Head of caudate nucleus (tissue), 42 donors: ENCODE data around the gene P3H2.

ENCODE experiments used
- DNase-seq, 42 donors: peaks; one replicate each; pipeline versions ENCODE4 v3.0.0 to v3.0.0-alpha.2; 2020 to 2021; ENCODE audit warnings: mixed read lengths in 7 of 42
- intact Hi-C: fragments of 100-400 bp; cut with DNase I; formaldehyde crosslinking; loops from one replicate; pipeline ENCODE4 v1.15.0; 2022

P3H2 gene

GRCh38 chr3:190005343-190006113 is 115.2 kb downstream of the P3H2 start:
- intact Hi-C loops: no loop called here
- no peak for DNase-seq

GRCh38 chr3:190004656-190005055 is 116.0 kb downstream of the P3H2 start:
- intact Hi-C loops: no loop called here
- no peak for DNase-seq

GRCh38 chr3:190003681-190004123 is 117.0 kb downstream of the P3H2 start:
- intact Hi-C loops: no loop called here
- no peak for DNase-seq

GRCh38 chr3:190003068-190003467 is 117.6 kb downstream of the P3H2 start:
- intact Hi-C loops: no loop called here
- DNase-seq: no peak

- intact Hi-C loops: no loop called here
- no peak for DNase-seq
Observed at GRCh38 chr3:190001426-190001825, 119.3 kb downstream of the P3H2 start.

- intact Hi-C loops: no loop called here
- no peak for DNase-seq
Observed at GRCh38 chr3:190000861-190001196, 119.9 kb downstream of the P3H2 start.

GRCh38 chr3:190000187-190000860 is 120.4 kb downstream of the P3H2 start:
- intact Hi-C loops: no loop called here
- DNase-seq: no peak

- no peak for DNase-seq
- intact Hi-C loops: no loop called here
Observed at GRCh38 chr3:189999718-190000117, 121.0 kb downstream of the P3H2 start.

GRCh38 chr3:189995129-189995528 is 125.6 kb downstream of the P3H2 start:
- intact Hi-C loops: no loop called here
- DNase-seq: no peak

GRCh38 chr3:189990826-189991225 is 129.9 kb downstream of the P3H2 start:
- no peak for DNase-seq
- intact Hi-C loops: no loop called here

GRCh38 chr3:189988854-189989253 is 131.8 kb downstream of the P3H2 start:
- intact Hi-C loops: no loop called here
- no peak for DNase-seq

GRCh38 chr3:189988322-189988721 is 132.4 kb downstream of the P3H2 start:
- intact Hi-C loops: no loop called here
- no peak for DNase-seq

GRCh38 chr3:189985948-189986347 is 134.7 kb downstream of the P3H2 start:
- intact Hi-C loops: no loop called here
- DNase-seq: no peak

GRCh38 chr3:189983612-189984011 is 137.1 kb downstream of the P3H2 start:
- intact Hi-C loops: no loop called here
- DNase-seq: no peak

GRCh38 chr3:189982321-189982945 is 138.3 kb downstream of the P3H2 start:
- intact Hi-C loops: no loop called here

GRCh38 chr3:189981668-189982067 is 139.0 kb downstream of the P3H2 start:
- DNase-seq: no peak
- intact Hi-C loops: no loop called here

More at GRCh38 chr3:189982321-189982945, 138.3 kb downstream of the P3H2 start:
- no peak for DNase-seq

GRCh38 chr3:189978753-189979152 is 141.9 kb downstream of the P3H2 start:
- DNase-seq: no peak
- intact Hi-C loops: no loop called here

- intact Hi-C loops: no loop called here
- no peak for DNase-seq
Observed at GRCh38 chr3:189977174-189977573, 143.5 kb downstream of the P3H2 start.

GRCh38 chr3:189975391-189975990 is 145.2 kb downstream of the P3H2 start:
- intact Hi-C loops: no loop called here

GRCh38 chr3:189974359-189974758 is 146.3 kb downstream of the P3H2 start:
- no peak for DNase-seq
- intact Hi-C loops: no loop called here

More at GRCh38 chr3:189975391-189975990, 145.2 kb downstream of the P3H2 start:
- no peak for DNase-seq
